GM21786 (cell line): Measurements from ENCODE around the gene PIM3.
"Not testable (repeated sequence)": the region's sequence is repeated elsewhere in the genome, so short reads cannot be mapped to it uniquely, and the experiment has no call there.

ENCODE experiments used
- ATAC-seq: cut with Tn5 transposase; IDR thresholded peaks from one replicate; pipeline ENCODE4 v1.9.1; 2021; ENCODE audit not compliant: unreplicated experiment

PIM3 gene

GRCh38 chr22:49942565-49943404 lies 17.8 kb upstream of the PIM3 start:
- ATAC-seq, result no peak

- ATAC-seq, result no peak
These were observed 17.2 kb upstream of the PIM3 start for GRCh38 chr22:49943405-49943765.

- ATAC-seq, result no peak
These were observed 16.7 kb upstream of the PIM3 start for GRCh38 chr22:49943771-49944398.

GRCh38 chr22:49944399-49944891 lies 16.1 kb upstream of the PIM3 start:
- ATAC-seq, result no peak

- not testable (repeated sequence) for ATAC-seq
These were observed 15.4 kb upstream of the PIM3 start for GRCh38 chr22:49945042-49945794.

- no peak for ATAC-seq
These were observed 13.8 kb upstream of the PIM3 start for GRCh38 chr22:49946612-49947295.

GRCh38 chr22:49947296-49947622 lies 13.3 kb upstream of the PIM3 start:
- no peak for ATAC-seq

- ATAC-seq, result no peak
These were observed 12.2 kb upstream of the PIM3 start for GRCh38 chr22:49948116-49948957.

- no peak for ATAC-seq
These were observed 11.3 kb upstream of the PIM3 start for GRCh38 chr22:49948958-49949913.

- no peak for ATAC-seq
These were observed 10.7 kb upstream of the PIM3 start for GRCh38 chr22:49949914-49950292.

- no peak for ATAC-seq
These were observed 10.1 kb upstream of the PIM3 start for GRCh38 chr22:49950396-49950994.

- no peak for ATAC-seq
These were observed 9.4 kb upstream of the PIM3 start for GRCh38 chr22:49951000-49951677.

GRCh38 chr22:49951678-49951985 lies 8.9 kb upstream of the PIM3 start:
- ATAC-seq, result no peak

- no peak for ATAC-seq
These were observed 8.3 kb upstream of the PIM3 start for GRCh38 chr22:49951986-49952896.

GRCh38 chr22:49953027-49953679 lies 7.4 kb upstream of the PIM3 start:
- no peak for ATAC-seq

- ATAC-seq, result no peak
These were observed 6.8 kb upstream of the PIM3 start for GRCh38 chr22:49953680-49954344.
